ENCODE results near the gene RTN4. TPM values are rescaled to one million over a fixed set of nuclear protein-coding genes. Genes with fewer than 3 reads are reported as not detected.

RTN4 gene
- polyA plus RNA-seq, 3 donors = 111 to 163 (median 158) TPM

DNA sequence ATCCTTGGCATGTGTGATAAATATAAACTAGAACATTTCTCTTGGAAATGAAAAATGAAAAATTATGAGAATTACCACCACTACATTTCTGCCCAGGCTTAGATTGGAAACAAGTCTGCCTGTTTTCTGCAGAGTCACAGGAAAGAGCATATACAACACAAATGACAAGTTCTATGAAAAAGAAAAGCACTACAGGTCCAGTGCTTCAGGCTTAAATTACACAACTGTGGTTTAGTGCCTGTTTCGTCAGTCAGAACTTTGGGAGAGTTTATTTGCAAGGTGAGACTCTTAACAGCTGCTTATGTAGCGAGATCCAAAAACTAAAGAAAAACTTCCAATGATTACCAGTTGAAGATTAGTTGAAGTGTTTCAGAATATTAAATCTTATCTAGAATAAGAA, 68.9 kb downstream of the RTN4 start:
- no peak for DNase-seq
- intact Hi-C loops (cut with micrococcal nuclease) = no loop called here
- H3K4me1 Mint-ChIP-seq = peaks cover 28% of the 10 kb centered on the region
- Histone ChIP-seq H2AFZ (ENCODE audit: insufficient read depth, low read depth, low read length, poor library complexity, severe bottlenecking) (no peak overlapping the region), H3K4me2 (replicated peaks; ENCODE audit: extremely low read depth, low read length, poor library complexity, severe bottlenecking) (no peak overlapping the region), H3K27ac (ENCODE audit: low read depth in 1 of 2, low read length in 2 of 2) (peak overlapping the region in 1 of 2 donors; percentile 77), H3K4me3 (replicated peaks in 1 of 3; ENCODE audit: low read depth in 2 of 3, low read length in 3 of 3) (no peak overlapping the region), H3K9ac (ENCODE audit: insufficient read depth, low read length, poor library complexity, severe bottlenecking) (no peak overlapping the region), H3K9me3 (replicated peaks in 1 of 2; ENCODE audit: control insufficient read depth in 1 of 2, insufficient read depth in 1 of 2, low read length in 2 of 2) (no peaks in the 10 kb centered on the region), H3K36me3 (replicated peaks in 1 of 2; ENCODE audit: control insufficient read depth in 1 of 2, insufficient read depth in 2 of 2, low read length in 2 of 2) (peaks cover 55 to 71% of the 10 kb centered on the region in 2 donors), H3K79me2 (ENCODE audit: insufficient read depth, low read length) (peaks cover 93% of the 10 kb centered on the region), H4K20me1 (ENCODE audit: insufficient read depth, low read length) (peaks cover 99% of the 10 kb centered on the region), H3K4me1 (ENCODE audit: control insufficient read depth in 1 of 2, insufficient read depth in 2 of 2, low read length in 2 of 2) (no peaks in the 10 kb centered on the region), H3K27me3 (ENCODE audit: control insufficient read depth in 2 of 2, insufficient read depth in 2 of 2, low read length in 2 of 2) (no peaks in the 10 kb centered on the region)
- H3K4me3 Mint-ChIP-seq = no peak overlapping the region
- TF ChIP-seq, protein P1, sequence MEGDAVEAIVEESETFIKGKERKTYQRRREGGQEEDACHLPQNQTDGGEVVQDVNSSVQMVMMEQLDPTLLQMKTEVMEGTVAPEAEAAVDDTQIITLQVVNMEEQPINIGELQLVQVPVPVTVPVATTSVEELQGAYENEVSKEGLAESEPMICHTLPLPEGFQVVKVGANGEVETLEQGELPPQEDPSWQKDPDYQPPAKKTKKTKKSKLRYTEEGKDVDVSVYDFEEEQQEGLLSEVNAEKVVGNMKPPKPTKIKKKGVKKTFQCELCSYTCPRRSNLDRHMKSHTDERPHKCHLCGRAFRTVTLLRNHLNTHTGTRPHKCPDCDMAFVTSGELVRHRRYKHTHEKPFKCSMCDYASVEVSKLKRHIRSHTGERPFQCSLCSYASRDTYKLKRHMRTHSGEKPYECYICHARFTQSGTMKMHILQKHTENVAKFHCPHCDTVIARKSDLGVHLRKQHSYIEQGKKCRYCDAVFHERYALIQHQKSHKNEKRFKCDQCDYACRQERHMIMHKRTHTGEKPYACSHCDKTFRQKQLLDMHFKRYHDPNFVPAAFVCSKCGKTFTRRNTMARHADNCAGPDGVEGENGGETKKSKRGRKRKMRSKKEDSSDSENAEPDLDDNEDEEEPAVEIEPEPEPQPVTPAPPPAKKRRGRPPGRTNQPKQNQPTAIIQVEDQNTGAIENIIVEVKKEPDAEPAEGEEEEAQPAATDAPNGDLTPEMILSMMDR (IDR thresholded peaks at IDR 0.05) = no peak
- peaks cover 48 to 63% of the 10 kb centered on the region in 2 donors for H3K36me3 Mint-ChIP-seq
- no peaks in the 10 kb centered on the region for H3K9me3 Mint-ChIP-seq
- no peaks in the 10 kb centered on the region for H3K27me3 Mint-ChIP-seq (ENCODE audit: low read depth in 3 of 3)
- H3K27ac Mint-ChIP-seq = peak overlapping the region in 1 of 7 donors; percentile 58
- WGBS (ENCODE audit: insufficient coverage) = no CpG with 5 or more reads among the region's 2 CpGs

DNA sequence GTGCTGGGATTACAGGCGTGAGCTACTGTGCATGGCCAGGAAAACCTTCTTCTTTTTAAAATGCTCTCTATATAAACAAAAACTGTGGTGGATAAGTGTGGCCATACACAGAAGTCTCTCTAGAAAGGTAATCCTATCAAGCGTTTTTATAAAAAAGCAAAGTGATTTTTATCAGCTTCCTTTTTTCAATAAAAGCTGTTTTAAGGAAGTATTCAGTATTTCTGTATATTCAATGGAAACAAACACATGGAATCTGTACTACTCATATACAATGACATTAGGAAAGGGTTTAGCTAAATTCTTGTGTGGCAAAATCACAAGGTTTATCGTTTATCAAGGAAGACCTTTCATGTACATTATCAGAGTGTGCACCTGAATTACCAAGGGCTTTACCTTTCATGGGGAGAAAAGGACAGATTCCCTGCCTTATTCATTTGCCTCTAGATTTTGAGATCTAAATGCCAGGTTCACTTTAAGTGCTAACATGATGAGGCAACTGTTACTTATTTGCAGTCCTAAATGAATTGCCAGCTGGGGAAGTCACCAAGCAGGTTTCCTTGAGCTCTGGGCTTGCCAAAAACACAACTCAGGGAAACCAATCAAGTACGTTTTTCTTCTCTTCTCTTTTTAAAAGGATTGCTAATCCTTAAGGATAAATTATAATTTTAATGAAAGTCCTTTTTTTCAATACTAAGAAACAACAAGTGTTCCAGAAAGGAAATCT, 70.8 kb downstream of the RTN4 start:
- no peaks in the 10 kb centered on the region for H3K27me3 Mint-ChIP-seq (ENCODE audit: low read depth in 3 of 3)
- Histone ChIP-seq H3K27me3 (ENCODE audit: control insufficient read depth in 2 of 2, insufficient read depth in 2 of 2, low read length in 2 of 2) (no peaks in the 10 kb centered on the region), H3K79me2 (ENCODE audit: insufficient read depth, low read length) (peaks cover 93% of the 10 kb centered on the region), H3K4me1 (ENCODE audit: control insufficient read depth in 1 of 2, insufficient read depth in 2 of 2, low read length in 2 of 2) (no peaks in the 10 kb centered on the region), H3K9ac (ENCODE audit: insufficient read depth, low read length, poor library complexity, severe bottlenecking) (no peak overlapping the region), H3K4me2 (replicated peaks; ENCODE audit: extremely low read depth, low read length, poor library complexity, severe bottlenecking) (no peak overlapping the region), H3K27ac (ENCODE audit: low read depth in 1 of 2, low read length in 2 of 2) (peak overlapping the region in 1 of 2 donors; percentile 77), H3K9me3 (replicated peaks in 1 of 2; ENCODE audit: control insufficient read depth in 1 of 2, insufficient read depth in 1 of 2, low read length in 2 of 2) (no peaks in the 10 kb centered on the region), H3K36me3 (replicated peaks in 1 of 2; ENCODE audit: control insufficient read depth in 1 of 2, insufficient read depth in 2 of 2, low read length in 2 of 2) (peaks cover 49 to 71% of the 10 kb centered on the region in 2 donors), H4K20me1 (ENCODE audit: insufficient read depth, low read length) (peaks cover 99% of the 10 kb centered on the region), H3K4me3 (replicated peaks in 1 of 3; ENCODE audit: low read depth in 2 of 3, low read length in 3 of 3) (no peak overlapping the region), H2AFZ (ENCODE audit: insufficient read depth, low read depth, low read length, poor library complexity, severe bottlenecking) (no peak overlapping the region)
- no peaks in the 10 kb centered on the region for H3K9me3 Mint-ChIP-seq
- WGBS (ENCODE audit: insufficient coverage) = no CpG with 5 or more reads among the region's 4 CpGs
- intact Hi-C loops (cut with micrococcal nuclease) = no loop called here
- TF ChIP-seq, protein P1 (IDR thresholded peaks at IDR 0.05) = no peak
- peaks cover 30% of the 10 kb centered on the region for H3K4me1 Mint-ChIP-seq
- H3K4me3 Mint-ChIP-seq = no peak overlapping the region
- H3K36me3 Mint-ChIP-seq = peaks cover 40 to 54% of the 10 kb centered on the region in 2 donors
- peak overlapping the region in 5 of 7 donors; percentile 10 to 69 (median 60) for H3K27ac Mint-ChIP-seq
- peak in 1 of 3 donors; percentile 5 for DNase-seq
